ENCODE data around the gene SAE1.

SAE1 gene

DNA sequence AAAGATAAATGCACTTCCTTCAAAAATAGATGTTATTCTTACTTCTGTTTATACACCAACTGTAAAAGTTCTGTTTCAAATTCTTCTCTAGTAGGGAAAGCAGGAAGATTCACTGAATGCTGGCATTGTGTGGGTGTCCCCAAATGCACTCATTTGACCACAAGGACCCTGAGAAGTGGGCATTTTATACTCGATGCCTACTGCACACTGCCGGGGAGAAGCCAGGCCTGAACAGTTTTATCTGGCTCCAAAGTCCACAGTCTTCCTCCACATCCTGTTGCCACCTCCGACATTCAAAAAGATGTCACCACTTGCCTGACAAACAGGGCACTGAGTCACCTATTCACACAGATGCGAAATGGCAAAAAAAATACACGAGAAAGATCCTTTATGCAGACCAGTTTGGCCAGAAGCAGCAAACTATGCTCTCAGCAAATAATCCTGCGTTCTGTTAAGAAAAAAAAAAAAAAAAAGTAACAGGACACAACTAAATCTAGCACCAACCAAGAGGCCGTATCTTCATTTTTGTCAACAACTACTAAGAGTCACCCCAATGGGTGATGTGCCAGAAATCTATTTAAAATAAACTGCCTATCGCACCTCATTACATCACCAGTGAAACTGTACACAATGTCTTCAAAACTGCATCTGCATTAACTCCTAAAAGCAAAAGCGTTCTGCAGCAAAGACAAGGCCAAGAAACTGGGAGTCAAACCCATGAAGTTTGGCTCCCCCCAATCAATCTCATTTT is 23.3 kb upstream of the SAE1 start:
- no peak for DNase-seq

DNA sequence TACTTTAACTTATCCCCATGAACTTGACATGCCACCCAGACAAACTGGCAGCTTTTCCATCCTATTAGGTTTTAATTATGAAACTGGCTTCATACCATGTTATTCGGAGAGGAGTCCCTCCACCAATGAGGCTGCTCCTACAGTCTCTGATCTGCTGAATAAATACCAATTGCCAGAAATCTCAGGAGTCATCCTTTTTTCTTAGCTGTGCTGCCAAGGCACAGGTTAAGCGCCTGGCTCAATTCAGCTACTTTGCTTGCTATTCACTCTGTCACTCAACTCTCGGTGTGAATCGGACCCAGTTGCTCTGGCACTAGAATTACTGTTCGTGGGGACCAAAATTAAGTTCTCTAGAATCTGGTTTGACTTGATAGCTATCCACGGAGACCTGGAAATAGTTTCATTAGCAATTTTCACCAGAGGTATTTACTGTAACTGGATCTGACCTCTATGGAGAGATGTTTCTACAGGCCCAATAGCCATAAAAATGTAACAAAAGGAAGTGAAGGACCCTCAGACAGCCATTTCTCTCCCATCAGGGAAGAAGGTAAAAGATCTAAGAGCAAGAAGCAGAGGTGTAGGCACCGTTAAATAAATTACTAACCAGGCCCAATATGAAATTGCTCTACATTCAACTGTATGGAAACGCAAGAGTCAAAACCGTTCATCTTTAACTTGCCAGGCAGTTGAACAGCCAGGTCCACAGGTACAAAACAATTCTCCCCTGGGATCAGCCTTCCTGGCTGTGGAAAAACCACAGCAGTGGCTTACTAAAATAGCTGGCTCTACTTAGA is 22.5 kb upstream of the SAE1 start:
- no peak for DNase-seq

DNA sequence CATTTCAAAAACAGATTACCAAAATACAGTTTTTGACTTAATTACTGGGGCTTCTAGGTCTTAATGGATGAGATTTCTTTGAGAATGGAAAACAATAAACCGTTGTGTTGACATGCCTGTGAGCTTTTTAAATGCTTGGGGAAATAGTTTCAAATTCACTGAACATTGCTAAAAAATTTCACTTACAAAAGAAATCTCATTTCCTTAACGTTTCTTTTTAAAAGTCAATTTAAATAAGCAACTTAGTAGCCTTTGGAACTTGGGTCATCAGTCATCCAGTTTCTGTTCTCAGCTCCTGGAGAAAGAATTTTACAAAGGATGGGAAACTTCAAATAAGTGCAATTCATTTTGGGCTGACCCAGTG is 21.5 kb upstream of the SAE1 start:
- DNase-seq = no peak

DNA sequence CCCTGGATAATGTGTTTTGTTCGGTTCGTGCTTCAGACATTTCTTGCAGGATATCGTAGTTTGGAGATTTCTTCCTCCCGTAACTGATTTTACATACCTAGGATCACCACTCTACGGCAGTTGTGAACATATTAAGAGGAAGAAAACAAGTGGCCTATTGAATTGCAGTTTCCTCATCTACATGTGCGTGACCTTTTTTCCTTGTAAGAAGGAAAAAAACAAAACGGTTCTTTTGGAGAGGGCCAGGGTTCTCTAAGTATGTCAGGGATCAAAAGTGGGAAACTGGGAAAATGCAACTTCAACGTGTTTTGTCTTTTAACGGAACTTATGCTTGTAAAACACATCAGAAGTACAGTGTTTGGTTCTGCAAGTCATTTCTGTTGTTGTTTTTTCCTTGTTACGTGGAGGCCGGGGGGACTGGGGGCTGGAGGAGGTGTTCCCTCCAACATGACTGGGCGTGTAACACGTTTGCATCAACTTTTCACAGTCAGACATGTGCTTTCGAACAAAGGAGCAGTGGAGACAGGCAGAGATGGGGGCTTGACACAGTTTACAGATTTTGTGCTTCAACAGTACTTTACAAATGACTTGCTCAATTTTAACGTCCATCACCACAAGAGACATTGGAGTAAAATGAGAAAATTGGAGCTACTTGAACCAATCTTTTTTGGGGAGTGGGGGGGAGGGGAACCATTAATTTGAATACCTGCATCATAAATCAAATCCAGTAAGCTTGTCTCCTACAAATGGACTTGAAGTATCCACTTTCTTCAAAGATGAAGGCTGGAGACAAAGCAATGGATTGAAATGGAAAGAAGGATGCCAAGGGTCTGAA is 20.9 kb upstream of the SAE1 start:
- no peak for DNase-seq

DNA sequence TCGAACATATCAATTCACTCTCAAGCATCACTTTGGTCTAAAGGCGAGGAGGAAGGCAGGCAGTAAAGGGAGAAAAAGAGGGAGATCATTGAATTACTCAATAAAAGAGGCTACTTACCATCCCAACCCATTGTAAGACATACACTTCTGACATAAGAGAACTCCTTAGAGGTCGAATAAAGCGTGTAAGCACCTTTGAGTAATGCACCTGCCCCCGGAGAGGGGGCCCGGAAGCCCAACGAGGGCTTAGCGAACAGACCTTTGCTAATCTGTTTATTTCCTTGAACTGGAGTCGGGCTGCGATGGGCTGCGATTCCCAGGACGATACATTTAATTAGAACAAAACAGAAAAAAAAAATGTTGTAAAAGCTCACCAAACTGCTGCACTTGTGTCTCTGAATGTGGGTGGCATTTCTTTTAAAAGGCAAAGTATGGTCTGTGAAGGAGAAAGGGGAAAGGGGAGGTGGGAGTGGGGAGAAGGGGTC is 20.1 kb upstream of the SAE1 start:
- no peak for DNase-seq

DNA sequence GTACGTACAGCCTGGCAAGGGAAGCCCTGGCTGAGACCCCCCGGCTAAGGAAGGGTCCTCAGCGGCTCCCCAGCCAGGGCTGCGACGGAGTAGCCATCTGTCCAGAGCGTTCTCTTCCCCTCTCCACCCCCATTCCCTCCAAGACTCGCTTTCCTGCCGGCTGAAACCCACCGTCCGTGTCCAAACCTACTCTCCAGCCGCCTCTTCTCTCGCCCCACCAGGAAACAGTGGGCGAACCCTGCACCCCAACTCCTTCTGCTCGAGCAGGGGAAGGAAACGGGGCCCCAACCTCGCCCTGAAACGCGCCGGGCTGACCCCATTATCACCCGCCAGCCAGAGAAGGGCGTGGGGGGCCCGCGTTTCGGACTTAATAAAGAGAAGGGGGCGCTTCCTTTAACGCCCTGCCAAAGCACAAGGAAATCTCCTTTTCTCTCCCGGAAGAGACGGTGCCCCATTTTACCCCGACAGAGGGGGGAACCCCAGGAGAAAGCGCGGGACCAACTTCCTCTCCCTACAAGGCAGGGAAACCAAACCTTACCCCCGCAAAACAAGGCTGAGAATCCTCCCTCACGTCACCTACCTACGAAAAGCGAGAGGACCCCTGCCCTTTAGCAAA is 19.5 kb upstream of the SAE1 start:
- DNase-seq = no peak

DNA sequence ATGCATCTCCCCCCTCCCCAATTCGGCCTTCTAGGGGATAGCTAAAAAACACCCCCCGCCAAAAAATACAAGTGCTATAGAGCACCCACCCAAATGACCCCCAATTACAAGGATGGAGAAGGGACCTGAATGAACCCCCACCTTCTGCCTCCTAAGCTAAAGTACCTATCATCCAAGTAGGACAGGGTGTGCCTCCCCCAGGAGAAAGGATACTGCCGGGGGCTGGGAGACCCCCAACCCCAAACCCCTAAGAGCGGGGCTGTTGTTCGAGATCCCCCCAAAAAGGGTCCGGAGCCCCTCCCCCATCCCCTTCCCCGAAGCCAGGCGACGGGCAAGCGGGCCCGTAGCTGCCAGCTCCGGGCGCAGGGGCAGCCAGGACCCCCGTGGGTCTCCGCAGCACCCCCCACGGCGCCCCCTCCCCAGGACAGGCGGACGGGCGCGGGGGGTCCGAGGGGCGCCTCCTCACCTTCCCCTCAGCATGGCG is 18.9 kb upstream of the SAE1 start:
- no peak for DNase-seq

DNA sequence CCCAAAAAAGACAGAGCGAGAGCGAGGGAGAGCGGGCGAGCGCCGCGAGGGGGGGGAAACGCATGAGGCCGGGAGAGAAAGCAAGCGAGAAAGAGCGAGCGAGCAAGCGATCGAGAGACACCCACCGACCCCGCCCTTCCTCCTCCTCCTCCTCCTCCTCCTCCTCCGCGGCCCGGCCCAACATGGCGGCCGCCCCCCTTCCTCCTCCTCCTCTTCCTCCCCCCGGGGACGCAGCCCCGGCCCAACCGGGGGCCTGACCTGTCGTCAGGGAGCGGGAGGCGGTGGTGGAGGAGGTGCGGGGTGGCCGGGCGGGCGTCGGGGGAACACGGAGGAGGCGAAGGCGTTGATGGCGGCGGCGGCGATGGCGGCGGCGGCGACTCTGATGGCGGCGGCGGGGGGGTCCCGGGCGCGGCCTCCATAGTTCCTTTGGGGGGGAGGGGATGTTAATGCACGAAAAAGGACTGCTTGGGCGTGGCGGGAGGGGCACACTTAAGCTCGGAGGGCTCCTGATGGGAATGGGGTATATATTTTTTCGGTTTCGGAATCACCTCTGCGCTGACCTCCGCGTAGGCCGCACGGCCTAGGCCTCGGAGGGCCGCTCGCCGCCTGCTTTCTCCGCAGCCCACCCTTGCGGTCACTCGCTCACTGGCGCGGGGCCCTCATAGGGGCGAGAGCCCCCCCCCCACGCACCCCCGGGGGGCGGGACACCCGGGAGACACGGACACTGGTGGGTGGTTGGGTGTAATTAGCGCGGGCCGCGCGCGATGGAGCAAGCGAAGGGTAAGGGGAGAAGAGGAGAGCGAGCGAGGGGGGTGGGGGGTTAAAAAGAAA is 18.3 kb upstream of the SAE1 start:
- peak; percentile 37 for DNase-seq

DNA sequence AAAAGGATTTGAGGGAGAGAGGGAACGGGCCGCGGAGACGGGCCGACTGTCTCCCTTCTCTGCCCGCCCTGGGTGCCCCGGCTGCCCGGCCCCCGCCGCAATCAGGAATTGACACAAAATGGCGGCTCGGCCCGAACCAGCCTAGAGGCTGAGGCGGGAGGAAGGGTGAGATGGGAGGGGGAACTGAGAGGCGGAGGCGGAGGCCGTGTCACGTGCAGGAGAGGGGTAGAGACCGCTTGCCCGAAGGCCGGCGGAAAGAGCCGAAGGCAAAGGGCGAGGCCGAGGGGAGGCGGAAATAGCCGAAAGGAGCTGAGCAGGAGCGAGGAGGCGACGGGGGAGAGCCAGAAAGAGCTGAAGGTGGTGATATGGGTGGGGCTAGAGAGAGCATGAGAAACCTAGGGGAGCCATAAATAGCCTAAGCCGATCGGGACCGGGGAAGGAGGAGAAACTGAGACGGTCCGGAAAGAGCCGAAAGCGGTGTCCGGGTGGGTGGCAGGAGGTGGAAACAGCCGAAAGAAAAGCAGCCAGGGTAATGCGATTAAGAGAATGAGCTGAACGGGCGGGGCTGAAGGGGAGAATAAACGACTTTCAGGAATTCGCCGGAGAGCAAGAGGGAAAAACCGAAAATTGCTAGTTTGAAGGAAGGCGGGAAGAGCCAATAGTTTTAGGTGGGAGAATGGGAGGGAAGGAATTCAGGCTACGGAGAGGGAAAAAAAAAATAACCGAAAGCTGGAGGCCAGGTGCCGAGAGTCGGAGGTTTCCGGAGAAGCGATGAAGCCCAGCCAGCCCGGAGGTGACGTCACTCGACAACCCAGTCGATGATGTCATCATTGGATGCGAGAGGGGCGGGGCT is 17.4 kb upstream of the SAE1 start, which contains the start of gene ZC3H4:
Gene ZC3H4 (minus strand): TSS at position 780 of the 853 bp plus-strand sequence. CDS start 1,192 bp downstream, outside the sequence.
- DNase-seq = peak; percentile 96

DNA sequence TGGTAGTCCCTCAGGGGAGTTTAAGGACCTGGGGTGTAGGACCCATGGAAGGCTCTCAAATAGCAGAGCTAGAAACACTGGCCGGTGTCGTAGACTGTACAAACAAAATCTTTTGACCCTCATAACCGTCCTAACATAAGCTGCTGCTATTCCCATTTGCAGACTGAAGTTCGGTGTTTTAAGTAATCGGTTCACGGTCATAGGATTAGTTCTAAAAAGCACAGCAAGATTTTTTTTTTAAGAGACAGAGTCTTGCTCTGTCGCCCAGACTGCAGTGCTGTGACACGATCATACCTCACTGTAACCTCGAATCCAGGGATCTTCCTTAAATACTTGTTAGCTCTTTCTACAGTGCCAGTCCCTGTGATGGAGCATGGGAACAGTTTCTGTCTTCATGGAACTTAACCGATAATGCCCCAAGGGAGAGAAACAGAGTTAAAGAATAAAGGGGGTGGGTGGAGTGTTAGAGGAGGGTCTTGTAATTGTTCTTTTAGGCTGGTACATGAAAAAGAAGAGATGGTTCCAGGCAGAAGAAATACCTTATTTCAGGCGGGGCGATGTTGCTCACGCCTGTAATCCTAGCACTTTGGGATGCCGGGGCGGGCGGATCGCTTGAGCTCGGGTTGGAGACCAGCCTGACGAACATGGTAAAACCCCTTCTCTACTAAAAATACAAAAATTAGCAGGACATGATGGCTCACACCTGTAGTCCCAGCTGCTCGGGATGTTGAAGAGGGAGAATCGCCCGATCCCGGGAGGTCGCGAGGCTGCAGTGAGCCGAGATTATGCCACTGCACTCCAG is 16.6 kb upstream of the SAE1 start:
- no peak for DNase-seq

DNA sequence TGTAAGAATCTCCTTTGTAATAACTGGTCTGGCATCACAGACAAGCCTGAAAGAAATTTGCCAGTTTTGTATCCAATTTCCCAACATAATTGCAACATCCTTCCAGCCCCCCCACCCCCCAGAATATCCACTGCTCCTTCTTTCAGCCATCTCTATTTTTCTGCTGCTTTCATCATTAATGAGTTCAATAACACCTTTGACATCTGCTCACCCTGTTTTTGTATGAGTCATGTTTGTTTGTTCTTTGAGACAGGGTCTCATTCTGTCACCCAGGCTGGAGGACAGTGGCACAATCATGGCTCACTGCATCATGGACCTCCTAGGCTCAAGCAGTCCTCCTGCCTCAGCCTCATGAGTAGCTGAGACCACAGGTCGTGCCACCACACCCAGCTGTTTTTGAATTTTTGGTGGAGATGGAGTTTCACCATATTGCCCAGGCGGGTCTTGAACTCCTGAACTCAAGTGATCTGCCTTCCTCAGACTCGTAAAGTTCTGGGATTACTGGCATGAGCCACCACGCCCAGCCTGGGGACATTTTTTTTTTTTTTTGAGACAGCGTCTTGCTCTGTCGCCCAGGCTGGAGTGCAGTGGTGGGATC is 10.1 kb upstream of the SAE1 start:
- no peak for DNase-seq

DNA sequence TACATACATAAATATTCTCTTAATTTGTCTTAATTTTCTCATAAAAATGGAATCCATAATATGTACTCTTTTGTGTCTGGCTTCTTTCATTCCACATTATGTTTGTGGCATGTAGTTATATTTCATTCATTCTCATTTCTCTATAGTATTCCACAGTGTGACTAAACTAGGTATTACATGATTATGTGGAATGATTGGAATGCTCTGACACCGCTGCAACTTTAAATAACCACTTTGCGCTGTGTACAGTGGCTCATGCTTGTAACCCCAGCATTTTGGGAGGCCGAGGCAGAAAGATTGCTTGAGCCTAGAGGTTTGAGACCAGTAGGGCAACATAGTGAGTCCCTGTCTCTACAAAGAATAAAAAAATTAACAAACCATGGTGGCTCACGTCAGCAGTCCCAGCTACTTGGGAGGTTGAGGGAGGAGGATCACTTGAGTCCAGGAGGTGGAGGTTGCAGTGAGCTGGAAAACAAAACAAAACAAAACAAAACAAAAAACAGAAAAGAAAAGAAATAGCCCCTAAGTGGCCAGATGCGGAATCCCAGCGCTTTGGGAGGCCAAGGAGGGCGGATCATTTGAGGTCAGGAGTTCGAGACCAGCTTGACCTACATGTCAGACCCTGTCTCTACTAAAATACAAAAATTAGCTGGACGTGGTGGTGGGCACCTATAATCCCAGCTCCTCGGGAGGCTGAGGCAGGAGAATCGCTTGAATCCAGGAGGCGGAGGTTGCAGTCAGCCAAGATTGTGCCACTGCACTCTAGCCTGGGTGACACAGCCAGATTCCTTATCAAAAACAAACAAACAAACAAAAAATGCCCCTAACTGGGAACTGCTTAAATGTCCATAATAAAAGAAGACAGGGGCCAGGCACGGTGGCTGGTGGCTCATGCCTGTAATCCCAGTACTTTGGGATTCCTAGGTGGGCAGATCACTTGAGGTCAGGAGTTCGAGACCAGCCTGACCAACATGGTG is 8.0 kb upstream of the SAE1 start:
- no peak for DNase-seq

DNA sequence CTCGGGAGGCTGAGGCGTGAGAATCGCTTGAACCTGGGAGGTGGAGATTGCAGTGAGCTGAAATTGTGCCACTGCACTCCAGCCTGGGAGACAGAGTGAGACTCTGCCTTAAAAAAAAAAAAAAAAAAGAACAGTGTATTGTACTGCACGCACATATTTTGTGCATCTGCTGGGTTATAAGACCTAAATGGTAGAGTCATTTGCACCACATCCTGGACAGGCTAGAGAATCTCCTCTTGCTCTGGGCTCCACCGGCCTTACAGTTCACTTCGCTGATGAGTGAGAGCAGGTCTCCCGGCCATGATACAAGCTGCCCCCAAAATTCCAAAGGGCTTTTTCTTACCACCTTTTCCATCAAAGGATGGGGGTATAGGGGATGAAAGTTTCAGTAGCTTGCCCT is 7.2 kb upstream of the SAE1 start:
- DNase-seq = no peak

DNA sequence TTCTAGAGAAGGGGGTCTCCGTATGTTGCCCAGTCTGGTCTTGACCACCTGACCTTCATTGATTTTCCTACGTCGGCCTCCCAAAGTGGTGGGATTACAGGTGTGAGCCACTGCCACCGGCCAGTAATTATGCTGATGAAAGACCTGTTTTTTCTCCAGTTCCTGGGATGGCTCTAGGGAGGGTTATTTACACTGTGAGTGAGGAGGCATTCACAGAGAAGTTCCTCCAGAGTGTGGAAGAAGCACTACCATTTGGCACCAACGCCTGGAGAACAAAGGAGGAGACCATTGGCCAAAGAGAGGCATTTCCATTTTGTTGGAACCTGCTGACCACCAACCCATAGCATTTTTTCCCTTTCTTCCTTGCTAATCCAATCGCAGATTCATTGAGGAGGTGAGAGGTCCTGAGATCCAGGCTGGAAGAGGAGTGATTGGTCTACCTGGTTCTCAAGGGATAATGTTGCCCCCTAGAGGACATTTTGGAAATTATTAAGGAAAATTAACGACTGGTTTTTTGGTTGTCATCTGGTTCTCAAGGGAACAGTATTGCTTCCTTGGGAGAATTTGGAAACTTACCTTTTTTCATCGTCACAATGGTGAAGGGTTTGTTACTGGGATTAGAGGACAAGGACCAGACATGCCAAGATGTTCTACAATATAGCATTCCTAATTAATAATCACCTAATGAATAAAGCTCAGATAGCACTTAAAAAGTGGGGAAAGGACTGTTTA is 5.5 kb upstream of the SAE1 start:
- DNase-seq = peak; percentile 22

DNA sequence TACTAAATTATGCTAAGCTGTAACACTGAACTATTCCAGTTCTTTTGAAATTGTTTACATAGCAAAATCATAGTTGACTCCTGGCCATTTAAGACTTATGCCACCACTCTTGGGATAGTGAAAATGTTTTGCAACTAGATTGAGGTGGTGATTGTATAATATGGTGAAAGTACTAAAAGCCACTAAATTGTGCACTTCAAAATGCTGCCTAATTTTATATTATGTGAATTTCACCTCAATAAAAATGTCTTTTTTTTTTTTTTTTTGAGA is 5.0 kb upstream of the SAE1 start:
- DNase-seq = no peak

DNA sequence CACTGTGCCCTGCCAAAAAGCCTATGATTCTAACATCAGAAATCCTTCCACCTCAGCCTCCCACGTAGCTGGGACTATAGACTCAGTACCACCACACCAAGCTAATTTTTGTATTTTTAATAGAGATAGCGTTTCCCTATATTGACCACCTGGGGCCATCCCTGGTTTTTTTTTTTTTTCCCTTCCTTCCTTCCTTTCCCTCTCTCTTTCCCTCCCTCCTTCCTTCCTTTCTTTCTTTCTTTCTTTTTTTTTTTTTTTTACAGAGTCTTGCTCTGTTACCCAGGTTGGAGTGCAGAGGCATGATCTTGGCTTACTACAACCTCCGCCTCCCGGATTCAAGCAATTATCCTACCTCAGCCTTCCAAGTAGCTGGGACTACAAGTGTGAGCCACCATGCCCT is 1.1 kb upstream of the SAE1 start:
- DNase-seq = no peak

DNA sequence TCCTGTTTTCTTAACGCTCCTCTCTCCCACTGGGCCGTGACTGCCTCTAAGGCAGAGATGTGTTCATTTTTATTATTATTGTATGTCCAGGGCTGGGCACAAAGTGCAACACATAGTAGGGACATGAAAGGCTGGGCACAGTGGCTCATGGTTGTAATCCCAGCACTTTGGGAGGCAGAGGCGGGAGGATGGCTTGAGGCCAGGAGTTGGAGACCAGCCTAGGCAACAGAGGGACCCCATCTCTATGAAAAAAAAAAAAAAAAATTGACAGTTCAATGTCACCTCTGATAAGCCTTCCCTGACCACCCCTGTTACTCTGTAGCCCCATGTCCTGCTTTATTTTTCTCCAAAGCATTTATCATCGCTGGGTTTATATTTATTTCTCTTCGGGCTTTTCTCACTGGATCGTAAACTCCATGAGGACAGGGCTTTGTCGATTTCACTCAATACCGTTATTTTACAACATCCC is 481 bp upstream of the SAE1 start:
- DNase-seq = no peak
